Ishikawa (cell line): ENCODE measurements around the gene C4orf54.

Experiments
- CEBPB ChIP-seq: IDR thresholded peaks from 2 replicates; pipeline ENCODE4 v1.6.1; 2012
- CREB1 ChIP-seq: IDR thresholded peaks from 2 replicates; pipeline ENCODE4 v1.6.1; 2012; ENCODE audit warnings: low read depth
- EGR1 ChIP-seq: IDR thresholded peaks from 2 replicates; pipeline ENCODE4 v1.6.1; 2012
- EP300 ChIP-seq: IDR thresholded peaks from 2 replicates; pipeline ENCODE4 v1.6.1; 2012; ENCODE audit warnings: borderline replicate concordance
- FOXM1 ChIP-seq: IDR thresholded peaks from 2 replicates; pipeline ENCODE4 v1.6.1; 2012; ENCODE audit warnings: low read depth, borderline replicate concordance
- MAX ChIP-seq: IDR thresholded peaks from 2 replicates; pipeline ENCODE4 v1.6.1; 2012
- NFIC ChIP-seq: IDR thresholded peaks from 2 replicates; pipeline ENCODE4 v1.6.1; 2012
- RAD21 ChIP-seq: IDR thresholded peaks from 2 replicates; pipeline ENCODE4 v1.6.1; 2012; ENCODE audit warnings: low read depth
- REST ChIP-seq: IDR thresholded peaks from 2 replicates; pipeline ENCODE4 v1.6.1; 2012; ENCODE audit warnings: low read depth, mild to moderate bottlenecking
- TAF1 ChIP-seq: IDR thresholded peaks from 2 replicates; pipeline ENCODE4 v1.6.1; 2012; ENCODE audit warnings: low read depth, mild to moderate bottlenecking
- TCF12 ChIP-seq: IDR thresholded peaks from 2 replicates; pipeline ENCODE4 v1.6.1; 2012; ENCODE audit warnings: low read depth
- TEAD4 ChIP-seq: IDR thresholded peaks from 2 replicates; pipeline ENCODE4 v1.6.1; 2012
- YY1 ChIP-seq: IDR thresholded peaks from 2 replicates; pipeline ENCODE4 v1.6.1; 2012; ENCODE audit warnings: low read depth
- ZBTB7A ChIP-seq: IDR thresholded peaks from 2 replicates; pipeline ENCODE4 v1.6.1; 2012; ENCODE audit warnings: low read depth
- TF ChIP-seq, protein P1 (sequence below): IDR thresholded peaks from 2 replicates; pipeline ENCODE4 v1.6.1; 2012

Gene C4orf54

DNA sequence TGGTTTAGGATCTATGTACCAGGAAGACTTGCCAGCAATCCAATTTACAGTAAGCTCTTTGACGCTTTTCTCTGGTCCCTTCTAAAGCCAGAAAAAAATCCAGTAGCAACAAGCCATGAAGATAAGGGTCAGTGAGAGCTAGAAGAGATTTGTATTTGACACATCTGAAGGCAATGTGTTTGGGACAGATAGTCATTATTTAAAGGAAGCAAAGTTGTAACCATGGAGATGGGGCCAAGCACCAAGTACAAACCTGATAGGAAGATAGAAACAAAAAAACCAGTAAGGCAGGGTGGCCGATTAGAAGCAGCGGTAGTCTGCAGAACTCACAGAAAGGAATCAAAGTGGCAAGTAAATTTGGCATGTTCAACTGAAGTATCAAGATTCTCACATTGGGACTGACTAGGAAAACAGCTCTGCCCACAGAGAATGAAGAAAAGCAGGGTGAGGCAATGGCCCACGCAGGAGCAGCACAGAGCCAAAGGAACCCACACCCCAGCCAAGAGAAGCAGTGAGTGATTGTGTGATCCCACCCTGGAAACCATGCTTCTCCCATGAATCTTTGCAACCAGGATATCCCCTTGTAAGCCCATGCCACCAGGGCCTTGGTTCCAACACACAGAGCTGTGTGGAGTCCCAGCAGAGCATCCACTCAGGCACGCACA lies 12.9 kb upstream of the C4orf54 start:
- TF ChIP-seq, protein P1, sequence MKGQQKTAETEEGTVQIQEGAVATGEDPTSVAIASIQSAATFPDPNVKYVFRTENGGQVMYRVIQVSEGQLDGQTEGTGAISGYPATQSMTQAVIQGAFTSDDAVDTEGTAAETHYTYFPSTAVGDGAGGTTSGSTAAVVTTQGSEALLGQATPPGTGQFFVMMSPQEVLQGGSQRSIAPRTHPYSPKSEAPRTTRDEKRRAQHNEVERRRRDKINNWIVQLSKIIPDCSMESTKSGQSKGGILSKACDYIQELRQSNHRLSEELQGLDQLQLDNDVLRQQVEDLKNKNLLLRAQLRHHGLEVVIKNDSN = no peak
- no peak for TF ChIP-seq EGR1
- TF ChIP-seq YY1 = no peak
- TF ChIP-seq CEBPB = no peak
- no peak for TF ChIP-seq FOXM1
- no peak for TF ChIP-seq CREB1
- no peak for TF ChIP-seq TCF12
- TF ChIP-seq MAX = no peak

GRCh38 chr4:99669084-99669483 lies 11.5 kb upstream of the C4orf54 start:
- no peak for TF ChIP-seq MAX
- no peak for TF ChIP-seq EP300
- TF ChIP-seq CEBPB = no peak
- TF ChIP-seq TAF1 = no peak
- TF ChIP-seq EGR1 = no peak
- no peak for TF ChIP-seq RAD21
- TF ChIP-seq TEAD4 = no peak
- no peak for TF ChIP-seq NFIC
- no peak for TF ChIP-seq ZBTB7A
- TF ChIP-seq CREB1 = no peak
- TF ChIP-seq, protein P1 = no peak
- no peak for TF ChIP-seq YY1
- no peak for TF ChIP-seq FOXM1
- TF ChIP-seq TCF12 = no peak
- TF ChIP-seq REST = no peak

DNA sequence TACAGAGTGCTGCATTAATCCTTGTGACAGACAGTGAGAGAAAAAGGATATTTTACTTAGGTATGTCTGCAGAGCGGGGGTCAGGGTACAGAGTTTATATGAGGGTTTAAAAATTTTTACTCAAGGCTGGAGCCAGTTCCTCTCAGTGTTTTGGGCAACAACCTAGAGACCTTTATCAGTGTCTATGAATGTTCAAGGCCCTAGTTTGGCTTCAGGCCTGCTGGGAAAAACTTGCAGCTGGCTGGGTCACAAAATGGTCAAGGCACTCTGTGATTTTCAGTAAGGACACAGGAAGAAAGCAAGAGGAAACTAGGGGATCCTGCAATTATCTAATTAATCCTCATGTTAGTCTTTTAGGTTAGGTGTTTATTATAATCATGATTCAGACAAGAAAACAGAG lies 10.8 kb upstream of the C4orf54 start:
- TF ChIP-seq REST (no peak), MAX (no peak), TAF1 (no peak), FOXM1 (no peak), NFIC (no peak), EGR1 (no peak), ZBTB7A (no peak)

DNA sequence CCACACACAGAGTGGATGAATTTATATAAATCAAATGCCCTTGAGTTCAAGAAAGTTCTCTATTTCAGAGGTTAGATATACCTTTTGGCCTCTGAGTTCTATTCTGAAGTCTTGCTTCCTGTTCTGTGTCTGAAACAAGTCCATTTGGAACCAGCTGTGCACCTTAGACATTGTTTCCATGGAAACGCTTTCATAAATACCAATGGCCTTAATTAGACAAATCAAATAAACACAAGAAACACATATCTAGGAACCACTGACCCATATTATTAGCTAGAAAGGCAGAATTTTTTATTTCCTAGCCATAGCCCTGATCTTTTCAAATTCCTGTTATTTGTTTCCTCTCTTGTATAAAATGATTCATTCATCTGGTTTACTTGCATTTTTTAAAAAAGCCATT lies 8.4 kb upstream of the C4orf54 start:
- TF ChIP-seq EP300 (no peak), EGR1 (no peak), ZBTB7A (no peak)
- TF ChIP-seq, protein P1 = no peak

- TF ChIP-seq EP300 = no peak
- no peak for TF ChIP-seq EGR1
- no peak for TF ChIP-seq TEAD4
- TF ChIP-seq MAX = no peak
- TF ChIP-seq CREB1 = no peak
These were observed 7.1 kb upstream of the C4orf54 start for GRCh38 chr4:99664716-99665115.

- TF ChIP-seq FOXM1 (no peak), TEAD4 (no peak), REST (no peak), TAF1 (no peak), CEBPB (no peak), RAD21 (no peak), MAX (no peak), EP300 (no peak), YY1 (no peak)
- TF ChIP-seq, protein P1 = no peak
These were observed 4.3 kb upstream of the C4orf54 start for GRCh38 chr4:99661907-99662306.
